Measurements from ENCODE around the gene COX5A.

GRCh38 chr15:74962671-74963070 lies 24.8 kb upstream of the COX5A start:
- TF ChIP-seq CTCF (conservative IDR thresholded peaks at IDR 0.05; ENCODE audit: low read length), result no peak
- TF ChIP-seq EZH2phosphoT487 (IDR thresholded peaks at IDR 0.05; ENCODE audit: borderline replicate concordance), result no peak
